ENCODE measurements around the gene ALDH1A3. TPM values are rescaled to one million over a fixed set of nuclear protein-coding genes. Genes with fewer than 3 reads are reported as not detected.

ALDH1A3 gene
- total and polyA plus RNA-seq, 2 of the 13 experiments (the other 11 are each of a cell fraction or from before 2014, with no cell fraction given) = not detected

DNA sequence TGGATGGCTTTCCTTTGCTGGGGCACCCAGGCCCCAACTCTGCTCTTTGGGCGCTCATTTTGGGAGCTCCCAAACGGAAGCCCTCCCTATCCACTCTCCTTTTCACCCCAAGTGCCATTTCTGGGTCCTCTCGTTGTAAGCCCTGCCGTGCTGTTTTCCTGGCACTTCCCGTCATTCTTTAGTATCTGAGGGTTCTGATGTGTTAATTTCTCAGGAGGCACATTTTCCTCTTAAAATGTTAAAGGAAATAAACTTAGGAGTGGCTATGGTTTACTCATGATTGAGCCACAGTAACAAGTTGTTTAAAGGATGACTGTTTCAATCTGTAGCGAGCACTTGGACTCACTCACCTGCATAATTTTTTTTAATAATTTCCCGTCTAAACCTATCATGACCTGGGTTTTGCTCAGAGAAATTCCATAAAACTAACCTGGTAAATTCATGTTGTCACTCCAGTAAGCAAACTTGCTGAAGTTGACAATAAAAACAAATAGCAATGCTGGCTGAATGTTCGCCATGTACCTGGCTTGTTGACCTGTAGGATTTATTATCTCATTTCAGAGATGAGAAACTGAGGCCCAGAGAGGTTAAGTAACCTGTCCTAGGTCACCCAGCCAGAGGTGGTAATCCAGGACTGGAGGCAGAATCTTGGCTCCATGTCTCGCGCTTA is 10.6 kb downstream of the ALDH1A3 start:
- ATAC-seq (no peak), FAIRE-seq (no peak), DNase-seq (ENCODE audit: low spot score) (no peak)
- Histone ChIP-seq H3K9me3 (ENCODE audit: low read length) (no peaks in the 10 kb centered on the region), H3K79me2 (ENCODE audit: insufficient read depth, low read length) (no peaks in the 10 kb centered on the region), H3K4me1 (ENCODE audit: insufficient read depth, low read length) (no peaks in the 10 kb centered on the region), H4K20me1 (ENCODE audit: insufficient read depth, low read length) (no peaks in the 10 kb centered on the region), H3K9ac (ENCODE audit: insufficient read depth, low read depth, low read length) (no peak overlapping the region), H3K36me3 (replicated peaks in 1 of 2; ENCODE audit: control insufficient read depth in 1 of 2, insufficient read depth in 2 of 2, low read length in 2 of 2) (no peaks in the 10 kb centered on the region), H3K27me3 (ENCODE audit: control insufficient read depth in 1 of 2, insufficient read depth in 2 of 2, low read length in 2 of 2) (peaks cover 12 to 95% of the 10 kb centered on the region in 2 experiments; a peak in 4 of 5 replicates), H3K4me3 (replicated peaks in 1 of 3; ENCODE audit: insufficient read depth in 1 of 3, low read depth in 2 of 3, low read length in 3 of 3) (no peak overlapping the region), H3K27ac (ENCODE audit: extremely low read length, insufficient read depth, low read length) (no peak overlapping the region), H3K4me2 (ENCODE audit: low read depth, low read length) (no peak overlapping the region), H2AFZ (ENCODE audit: low read length) (no peak overlapping the region)
- BruUV-seq (replicated peaks) = no TSS peak
- in situ Hi-C loops (cut with HindIII; ENCODE audit: extremely low pct_ligation_motif_present, low pct_unique_long_range_greater_than_20kb) (no loop called here), intact Hi-C loops (cut with micrococcal nuclease; ENCODE audit: unreplicated experiment) (no loop called here)
- WGBS (ENCODE audit: low lambda C conversion rate) = 44% methylated on average over 10 of the region's 10 CpGs
- TF ChIP-seq CAMTA2 (CRISPR knock-in tag; IDR thresholded peaks at IDR 0.05; ENCODE audit: borderline replicate concordance) = no peak
- TF ChIP-seq, protein P1, sequence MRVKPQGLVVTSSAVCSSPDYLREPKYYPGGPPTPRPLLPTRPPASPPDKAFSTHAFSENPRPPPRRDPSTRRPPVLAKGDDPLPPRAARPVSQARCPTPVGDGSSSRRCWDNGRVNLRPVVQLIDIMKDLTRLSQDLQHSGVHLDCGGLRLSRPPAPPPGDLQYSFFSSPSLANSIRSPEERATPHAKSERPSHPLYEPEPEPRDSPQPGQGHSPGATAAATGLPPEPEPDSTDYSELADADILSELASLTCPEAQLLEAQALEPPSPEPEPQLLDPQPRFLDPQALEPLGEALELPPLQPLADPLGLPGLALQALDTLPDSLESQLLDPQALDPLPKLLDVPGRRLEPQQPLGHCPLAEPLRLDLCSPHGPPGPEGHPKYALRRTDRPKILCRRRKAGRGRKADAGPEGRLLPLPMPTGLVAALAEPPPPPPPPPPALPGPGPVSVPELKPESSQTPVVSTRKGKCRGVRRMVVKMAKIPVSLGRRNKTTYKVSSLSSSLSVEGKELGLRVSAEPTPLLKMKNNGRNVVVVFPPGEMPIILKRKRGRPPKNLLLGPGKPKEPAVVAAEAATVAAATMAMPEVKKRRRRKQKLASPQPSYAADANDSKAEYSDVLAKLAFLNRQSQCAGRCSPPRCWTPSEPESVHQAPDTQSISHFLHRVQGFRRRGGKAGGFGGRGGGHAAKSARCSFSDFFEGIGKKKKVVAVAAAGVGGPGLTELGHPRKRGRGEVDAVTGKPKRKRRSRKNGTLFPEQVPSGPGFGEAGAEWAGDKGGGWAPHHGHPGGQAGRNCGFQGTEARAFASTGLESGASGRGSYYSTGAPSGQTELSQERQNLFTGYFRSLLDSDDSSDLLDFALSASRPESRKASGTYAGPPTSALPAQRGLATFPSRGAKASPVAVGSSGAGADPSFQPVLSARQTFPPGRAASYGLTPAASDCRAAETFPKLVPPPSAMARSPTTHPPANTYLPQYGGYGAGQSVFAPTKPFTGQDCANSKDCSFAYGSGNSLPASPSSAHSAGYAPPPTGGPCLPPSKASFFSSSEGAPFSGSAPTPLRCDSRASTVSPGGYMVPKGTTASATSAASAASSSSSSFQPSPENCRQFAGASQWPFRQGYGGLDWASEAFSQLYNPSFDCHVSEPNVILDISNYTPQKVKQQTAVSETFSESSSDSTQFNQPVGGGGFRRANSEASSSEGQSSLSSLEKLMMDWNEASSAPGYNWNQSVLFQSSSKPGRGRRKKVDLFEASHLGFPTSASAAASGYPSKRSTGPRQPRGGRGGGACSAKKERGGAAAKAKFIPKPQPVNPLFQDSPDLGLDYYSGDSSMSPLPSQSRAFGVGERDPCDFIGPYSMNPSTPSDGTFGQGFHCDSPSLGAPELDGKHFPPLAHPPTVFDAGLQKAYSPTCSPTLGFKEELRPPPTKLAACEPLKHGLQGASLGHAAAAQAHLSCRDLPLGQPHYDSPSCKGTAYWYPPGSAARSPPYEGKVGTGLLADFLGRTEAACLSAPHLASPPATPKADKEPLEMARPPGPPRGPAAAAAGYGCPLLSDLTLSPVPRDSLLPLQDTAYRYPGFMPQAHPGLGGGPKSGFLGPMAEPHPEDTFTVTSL (CRISPR knock-in tag; IDR thresholded peaks at IDR 0.05; ENCODE audit: borderline replicate concordance) = no peak
- TF ChIP-seq, protein P2, sequence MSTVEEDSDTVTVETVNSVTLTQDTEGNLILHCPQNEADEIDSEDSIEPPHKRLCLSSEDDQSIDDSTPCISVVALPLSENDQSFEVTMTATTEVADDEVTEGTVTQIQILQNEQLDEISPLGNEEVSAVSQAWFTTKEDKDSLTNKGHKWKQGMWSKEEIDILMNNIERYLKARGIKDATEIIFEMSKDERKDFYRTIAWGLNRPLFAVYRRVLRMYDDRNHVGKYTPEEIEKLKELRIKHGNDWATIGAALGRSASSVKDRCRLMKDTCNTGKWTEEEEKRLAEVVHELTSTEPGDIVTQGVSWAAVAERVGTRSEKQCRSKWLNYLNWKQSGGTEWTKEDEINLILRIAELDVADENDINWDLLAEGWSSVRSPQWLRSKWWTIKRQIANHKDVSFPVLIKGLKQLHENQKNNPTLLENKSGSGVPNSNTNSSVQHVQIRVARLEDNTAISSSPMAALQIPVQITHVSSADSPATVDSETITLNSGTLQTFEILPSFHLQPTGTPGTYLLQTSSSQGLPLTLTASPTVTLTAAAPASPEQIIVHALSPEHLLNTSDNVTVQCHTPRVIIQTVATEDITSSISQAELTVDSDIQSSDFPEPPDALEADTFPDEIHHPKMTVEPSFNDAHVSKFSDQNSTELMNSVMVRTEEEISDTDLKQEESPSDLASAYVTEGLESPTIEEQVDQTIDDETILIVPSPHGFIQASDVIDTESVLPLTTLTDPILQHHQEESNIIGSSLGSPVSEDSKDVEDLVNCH (CRISPR knock-in tag; IDR thresholded peaks at IDR 0.05) = no peak
- no peak for TF ChIP-seq ZNF510 (CRISPR knock-in tag; IDR thresholded peaks at IDR 0.05; ENCODE audit: low read depth)
- TF ChIP-seq, protein P3, sequence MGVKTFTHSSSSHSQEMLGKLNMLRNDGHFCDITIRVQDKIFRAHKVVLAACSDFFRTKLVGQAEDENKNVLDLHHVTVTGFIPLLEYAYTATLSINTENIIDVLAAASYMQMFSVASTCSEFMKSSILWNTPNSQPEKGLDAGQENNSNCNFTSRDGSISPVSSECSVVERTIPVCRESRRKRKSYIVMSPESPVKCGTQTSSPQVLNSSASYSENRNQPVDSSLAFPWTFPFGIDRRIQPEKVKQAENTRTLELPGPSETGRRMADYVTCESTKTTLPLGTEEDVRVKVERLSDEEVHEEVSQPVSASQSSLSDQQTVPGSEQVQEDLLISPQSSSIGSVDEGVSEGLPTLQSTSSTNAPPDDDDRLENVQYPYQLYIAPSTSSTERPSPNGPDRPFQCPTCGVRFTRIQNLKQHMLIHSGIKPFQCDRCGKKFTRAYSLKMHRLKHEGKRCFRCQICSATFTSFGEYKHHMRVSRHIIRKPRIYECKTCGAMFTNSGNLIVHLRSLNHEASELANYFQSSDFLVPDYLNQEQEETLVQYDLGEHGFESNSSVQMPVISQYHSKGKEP (CRISPR knock-in tag; IDR thresholded peaks at IDR 0.05) = no peak
- TF ChIP-seq ZBTB1 (CRISPR knock-in tag; IDR thresholded peaks at IDR 0.05; ENCODE audit: borderline replicate concordance) = no peak
- no peak for TF ChIP-seq THAP11 (CRISPR knock-in tag; IDR thresholded peaks at IDR 0.05)
- no peak for TF ChIP-seq ZNF354B (CRISPR knock-in tag; IDR thresholded peaks at IDR 0.05)
- TF ChIP-seq ARNT (IDR thresholded peaks at IDR 0.05) = no peak
- TF ChIP-seq, protein P4, sequence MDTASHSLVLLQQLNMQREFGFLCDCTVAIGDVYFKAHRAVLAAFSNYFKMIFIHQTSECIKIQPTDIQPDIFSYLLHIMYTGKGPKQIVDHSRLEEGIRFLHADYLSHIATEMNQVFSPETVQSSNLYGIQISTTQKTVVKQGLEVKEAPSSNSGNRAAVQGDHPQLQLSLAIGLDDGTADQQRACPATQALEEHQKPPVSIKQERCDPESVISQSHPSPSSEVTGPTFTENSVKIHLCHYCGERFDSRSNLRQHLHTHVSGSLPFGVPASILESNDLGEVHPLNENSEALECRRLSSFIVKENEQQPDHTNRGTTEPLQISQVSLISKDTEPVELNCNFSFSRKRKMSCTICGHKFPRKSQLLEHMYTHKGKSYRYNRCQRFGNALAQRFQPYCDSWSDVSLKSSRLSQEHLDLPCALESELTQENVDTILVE (CRISPR knock-in tag; IDR thresholded peaks at IDR 0.05) = no peak
- ChIA-PET POLR2A (no interaction called here), CTCF (ENCODE audit: low intra/inter-chr PET ratio, low total read pairs) (no interaction called here)
